ENCODE results near the gene MYO3B. TPM values are rescaled to one million over a fixed set of nuclear protein-coding genes. Genes with fewer than 3 reads are reported as not detected.

Gene MYO3B
- total and polyA plus RNA-seq, 2 of the 8 experiments (the other 6 are each of a cell fraction or from before 2014, with no cell fraction given), result 0.17 to 0.19 TPM

GRCh38 chr2:170462433-170463205, 284.7 kb downstream of the MYO3B start:
- no peak overlapping the region for H3K27ac ChIP-seq (ENCODE audit: low read depth, low read length)
- no peak overlapping the region for H3K23ac ChIP-seq (ENCODE audit: insufficient read length)
- H2AK5ac ChIP-seq (ENCODE audit: low read depth, low read length), result no peak overlapping the region
- no peaks in the 10 kb centered on the region; a peak in 1 of 7 replicates for H3K27me3 ChIP-seq (replicated peaks in 1 of 4; ENCODE audit: control insufficient read depth in 3 of 4, extremely low read depth in 1 of 4, insufficient read depth in 3 of 4, low read length in 3 of 4)
- no peak overlapping the region for H4K8ac ChIP-seq (ENCODE audit: extremely low read depth, insufficient read depth, low read length)
- no peak overlapping the region for H3K18ac ChIP-seq (ENCODE audit: extremely low read depth, low read length)
- H3K9me3 ChIP-seq (ENCODE audit: insufficient read depth in 2 of 2, low read depth in 1 of 2, low read length in 1 of 2), result peaks cover 5 to 10% of the 10 kb centered on the region in 2 experiments; a peak in 2 of 4 replicates
- FAIRE-seq (no peak), DNase-seq (ENCODE audit: low read depth in 1 of 2, low spot score in 2 of 2) (no peak)
- H3K4me2 ChIP-seq (ENCODE audit: insufficient read depth in 1 of 2, low read depth in 2 of 2, low read length in 2 of 2), result no peak overlapping the region
- H3K14ac ChIP-seq (ENCODE audit: insufficient read length), result no peak overlapping the region
- no peak overlapping the region for H3K4ac ChIP-seq (replicated peaks; ENCODE audit: insufficient read length, low read depth, low read length)
- H3K79me1 ChIP-seq (ENCODE audit: low read depth, low read length), result no peaks in the 10 kb centered on the region
- ChIA-PET POLR2A (ENCODE audit: partially characterized antibody) (no interaction called here), CTCF (ENCODE audit: partially characterized antibody) (interaction anchor here (0.8 to 1.2 kb wide), 7 partner anchors 36 to 352 kb away, joined by 3 to 4 read pairs (median 3); no protein-coding TSS in a partner anchor)
- no peak overlapping the region for H3K9ac ChIP-seq (replicated peaks in 1 of 4; ENCODE audit: extremely low read depth in 1 of 4, low read depth in 3 of 4, low read length in 3 of 4)
- H3K4me1 ChIP-seq (replicated peaks in 1 of 4; ENCODE audit: control insufficient read depth in 3 of 4, insufficient read depth in 4 of 4, low read length in 3 of 4), result peaks cover 0 to 2% (median 0%) of the 10 kb centered on the region in 4 experiments; a peak in 2 of 7 replicates
- TF ChIP-seq SP1 (IDR thresholded peaks at IDR 0.05; ENCODE audit: low read depth, low read length) (no peak), ASH2L (IDR thresholded peaks at IDR 0.05; ENCODE audit: low read length) (no peak), CHD2 (IDR thresholded peaks at IDR 0.05; ENCODE audit: low read length) (no peak), YY1 (IDR thresholded peaks at IDR 0.05; ENCODE audit: low read depth, low read length) (no peak), GABPA (IDR thresholded peaks at IDR 0.05; ENCODE audit: borderline replicate concordance, insufficient read depth, low read length) (no peak), CHD1 (IDR thresholded peaks at IDR 0.05; ENCODE audit: low read depth, low read length) (no peak), JUN (IDR thresholded peaks at IDR 0.05; ENCODE audit: low read depth, low read length) (no peak), PHF8 (conservative IDR thresholded peaks at IDR 0.05; ENCODE audit: low read depth, low read length) (no peak)
- H2BK15ac ChIP-seq (ENCODE audit: low read length), result no peak overlapping the region
- H3K23me2 ChIP-seq (ENCODE audit: low read depth, low read length), result no peaks in the 10 kb centered on the region
- no peaks in the 10 kb centered on the region for H4K20me1 ChIP-seq (replicated peaks in 1 of 2; ENCODE audit: control insufficient read depth in 1 of 2, insufficient read depth in 2 of 2, low read length in 2 of 2)
- H2AFZ ChIP-seq (ENCODE audit: low read length), result no peak overlapping the region
- H2BK20ac ChIP-seq (ENCODE audit: low read length), result no peak overlapping the region
- no peak overlapping the region for H2BK5ac ChIP-seq (ENCODE audit: low read depth, low read length)
- H3K36me3 ChIP-seq (ENCODE audit: control insufficient read depth in 2 of 4, insufficient read depth in 4 of 4, low read length in 3 of 4), result peaks cover 0 to 5% (median 0%) of the 10 kb centered on the region in 4 experiments; a peak in 1 of 8 replicates
- H2BK120ac ChIP-seq (replicated peaks; ENCODE audit: low read depth, low read length), result no peak overlapping the region
- H2BK12ac ChIP-seq (ENCODE audit: low read depth, low read length), result 0 out of 2 replicates have a peak overlapping the region, but pooled peaks have one; percentile 46
- H4K91ac ChIP-seq (replicated peaks; ENCODE audit: insufficient read length, low read length), result no peak overlapping the region
- WGBS, 2 experiments (ENCODE audit: extremely low coverage in 1 of 2, insufficient coverage in 1 of 2, insufficient read length in 1 of 2, insufficient replicate concordance in 2 of 2, low coverage in 1 of 2, low lambda C conversion rate in 2 of 2, missing lambda C conversion rate in 1 of 2), result 81% methylated on average over 8 of the region's 8 CpGs; no CpG with 5 or more reads in 1 of the 2 experiments
- no peak overlapping the region for H3K4me3 ChIP-seq (ENCODE audit: extremely low read depth in 1 of 4, insufficient read depth in 2 of 4, low read depth in 3 of 4, low read length in 4 of 4)
- no peaks in the 10 kb centered on the region for H3K79me2 ChIP-seq (ENCODE audit: control insufficient read depth in 1 of 2, insufficient read depth in 2 of 2, low read length in 2 of 2)
- no peak overlapping the region for H3K56ac ChIP-seq (replicated peaks; ENCODE audit: insufficient read length, low read depth, low read length)
- no peak overlapping the region for H4K5ac ChIP-seq (ENCODE audit: insufficient read length, low read depth, low read length)
